Kasumi-1 (cell line): ENCODE measurements around the gene TIPARP.

ENCODE experiments used
- DNase-seq, 2 experiments: peaks; one replicate each; lab custom pipeline; 2025; lab: John Stamatoyannopoulos, UW

TIPARP gene

GRCh38 chr3:156674046-156674910 lies at the start of gene TIPARP:
Gene TIPARP, plus strand, starts transcription at chr3:156674590. Its CDS starts 3,108 bp downstream, at chr3:156677698.
- peak; percentile 92 to 95 for DNase-seq

- DNase-seq: no peak
Observed at GRCh38 chr3:156626104-156626503, 48.3 kb upstream of the TIPARP start.

GRCh38 chr3:156627946-156628569 lies 46.3 kb upstream of the TIPARP start:
- DNase-seq: no peak

- no peak for DNase-seq
Observed at GRCh38 chr3:156628836-156629618, 45.4 kb upstream of the TIPARP start.

- no peak for DNase-seq
Observed at GRCh38 chr3:156630081-156630772, 44.2 kb upstream of the TIPARP start.

GRCh38 chr3:156630773-156631093 lies 43.7 kb upstream of the TIPARP start:
- DNase-seq: no peak

GRCh38 chr3:156631323-156631722 lies 43.1 kb upstream of the TIPARP start:
- DNase-seq: no peak

GRCh38 chr3:156632601-156633000 lies 41.8 kb upstream of the TIPARP start:
- no peak for DNase-seq

- no peak for DNase-seq
Observed at GRCh38 chr3:156633335-156633734, 41.1 kb upstream of the TIPARP start.

- no peak for DNase-seq
Observed at GRCh38 chr3:156635034-156635433, 39.4 kb upstream of the TIPARP start.

- DNase-seq: no peak
Observed at GRCh38 chr3:156635973-156636372, 38.4 kb upstream of the TIPARP start.

GRCh38 chr3:156637480-156638022 lies 36.8 kb upstream of the TIPARP start:
- DNase-seq: no peak

GRCh38 chr3:156638271-156638670 lies 36.1 kb upstream of the TIPARP start:
- DNase-seq: no peak

- DNase-seq: no peak
Observed at GRCh38 chr3:156639414-156640023, 34.9 kb upstream of the TIPARP start.

- DNase-seq: no peak
Observed at GRCh38 chr3:156641618-156641975, 32.8 kb upstream of the TIPARP start.

- peak; percentile 18 to 33 for DNase-seq
Observed at GRCh38 chr3:156642750-156643728, 31.4 kb upstream of the TIPARP start.

GRCh38 chr3:156643729-156644389 lies 30.5 kb upstream of the TIPARP start:
- peak; percentile 88 to 91 for DNase-seq

GRCh38 chr3:156644958-156645357 lies 29.4 kb upstream of the TIPARP start:
- no peak for DNase-seq

- DNase-seq: no peak
Observed at GRCh38 chr3:156646958-156647357, 27.4 kb upstream of the TIPARP start.

- no peak for DNase-seq
Observed at GRCh38 chr3:156648086-156648485, 26.3 kb upstream of the TIPARP start.
